ENCODE results near the gene RCAN2. TPM values are rescaled to one million over a fixed set of nuclear protein-coding genes. Genes with fewer than 3 reads are reported as not detected.

Gene RCAN2
- total RNA-seq, 1 donor from 2014 or later, result 0.07 TPM

DNA sequence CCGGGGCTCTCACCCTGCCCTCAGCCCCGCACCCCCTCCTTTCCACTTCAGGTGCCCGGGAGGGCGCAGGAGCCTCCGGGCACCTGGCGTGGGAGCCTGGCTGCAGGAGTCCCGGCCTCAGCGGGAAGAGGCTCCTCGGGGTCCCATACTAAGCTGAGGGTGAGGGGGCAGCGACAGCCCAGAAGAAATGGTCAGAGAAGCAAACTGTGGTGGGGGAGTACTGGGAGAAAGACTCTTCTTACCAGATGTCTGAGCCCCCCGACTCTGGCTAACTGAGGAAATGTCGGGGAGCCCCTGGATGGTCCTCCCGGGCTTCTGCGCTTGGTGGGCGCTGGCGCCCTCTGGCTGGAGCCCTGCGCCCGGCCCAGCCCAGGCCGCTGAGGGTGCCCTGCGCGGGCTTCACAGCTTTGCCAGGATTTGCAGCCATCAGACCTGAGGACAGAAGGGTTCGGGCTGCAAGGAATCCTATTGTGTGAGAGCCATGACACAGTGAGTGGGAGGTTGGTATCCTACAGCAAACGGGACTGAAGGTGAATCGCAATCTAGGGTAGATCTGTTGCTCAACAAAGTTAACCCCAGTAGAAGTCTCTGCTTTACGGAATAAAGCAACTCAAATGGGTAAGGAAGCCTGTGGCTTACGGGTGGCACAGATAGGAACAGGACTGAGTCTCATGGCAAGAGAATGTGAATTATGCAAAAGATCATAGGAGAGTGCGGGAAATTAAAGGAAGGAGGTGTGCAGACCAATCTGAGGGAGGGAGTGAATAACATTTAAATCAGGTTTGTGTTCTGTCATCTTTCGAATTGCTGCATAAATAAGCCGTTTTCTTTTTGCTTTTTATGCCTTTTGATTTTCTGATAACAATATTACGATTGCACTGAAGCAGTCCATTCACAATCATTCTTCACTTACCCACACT is 639 bp upstream of the RCAN2 start:
- no peak for DNase-seq (ENCODE audit: low read depth, low spot score)

- no peak for DNase-seq (ENCODE audit: low read depth, low spot score)
These were observed 636 bp downstream of the RCAN2 start for GRCh38 chr6:46490425-46491200.

GRCh38 chr6:46486181-46486580 is 5.1 kb downstream of the RCAN2 start:
- no peak for DNase-seq (ENCODE audit: low read depth, low spot score)

DNA sequence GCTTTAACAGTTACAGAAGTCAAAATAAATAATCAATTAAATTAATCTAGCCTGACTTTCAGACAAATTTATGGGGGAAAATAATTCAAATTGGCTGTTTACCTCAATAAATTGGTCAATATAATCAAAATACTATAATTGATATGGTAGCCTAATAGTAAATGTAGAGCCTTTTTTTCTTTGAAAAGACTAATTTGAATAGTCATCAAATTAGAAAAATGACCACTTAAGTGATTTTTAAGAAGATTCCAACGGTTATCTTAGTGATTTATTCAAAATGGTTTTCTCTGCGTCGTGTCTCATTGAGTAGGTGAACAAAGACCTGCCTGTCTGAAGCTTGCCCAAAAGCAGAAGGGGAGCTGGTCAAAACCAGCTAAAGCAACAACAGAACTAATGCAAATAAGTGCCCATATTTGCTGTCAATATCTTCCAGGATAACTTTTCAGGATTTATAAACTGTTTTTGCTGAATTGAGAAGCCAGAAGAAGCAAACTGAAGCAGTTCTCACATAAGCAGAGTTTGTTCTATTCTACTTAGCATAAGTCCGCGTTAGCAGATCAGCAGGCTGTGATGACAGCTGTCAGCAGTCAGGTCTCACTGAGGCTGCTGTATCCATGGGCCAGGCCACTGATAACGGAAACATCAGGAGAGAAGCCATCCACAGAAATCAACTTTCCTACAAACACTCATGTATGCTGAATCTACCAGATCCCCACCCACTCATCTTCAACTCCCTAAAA is 7.0 kb downstream of the RCAN2 start:
- DNase-seq (ENCODE audit: low read depth, low spot score), result no peak

DNA sequence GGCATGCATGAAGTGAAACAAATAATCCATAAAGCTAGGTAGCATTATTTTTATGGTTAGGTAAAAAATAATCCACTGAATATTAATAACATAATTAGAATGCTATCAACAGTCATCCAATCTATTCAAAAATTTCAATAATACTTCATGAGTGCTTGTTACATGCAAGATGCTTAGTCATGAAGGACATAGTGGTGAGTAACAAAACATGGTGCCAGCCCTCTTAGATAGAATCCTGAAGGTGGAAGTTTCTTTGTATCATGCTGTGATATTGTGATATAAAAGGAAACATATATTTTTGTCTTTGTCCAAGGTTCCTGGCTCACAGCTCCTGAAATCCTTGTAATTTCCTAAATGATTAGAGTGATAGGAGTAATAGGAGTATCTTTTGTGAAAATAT is 14.9 kb downstream of the RCAN2 start:
- no peak for DNase-seq (ENCODE audit: low read depth, low spot score)

DNA sequence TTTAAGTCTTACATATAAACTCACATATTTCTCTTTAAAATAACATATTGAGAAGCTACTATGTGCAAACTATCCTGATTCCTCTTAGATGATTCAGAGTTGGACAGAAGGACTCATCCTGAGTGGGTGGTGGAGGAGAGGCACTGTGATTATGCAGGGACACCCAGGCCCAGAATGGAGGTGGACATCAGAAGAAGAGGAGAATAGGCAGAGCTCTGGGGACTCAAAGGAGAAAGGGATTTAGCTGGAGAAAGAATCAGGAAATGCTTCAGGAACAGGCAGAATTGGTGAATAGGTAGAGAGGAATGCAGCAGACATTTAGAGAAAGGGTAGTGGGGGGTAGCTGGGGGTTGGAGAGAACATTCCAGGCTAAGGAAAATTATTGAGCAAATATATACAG is 17.4 kb downstream of the RCAN2 start:
- no peak for DNase-seq (ENCODE audit: low read depth, low spot score)

- no peak for DNase-seq (ENCODE audit: low read depth, low spot score)
These were observed 19.0 kb downstream of the RCAN2 start for GRCh38 chr6:46472243-46472642.

- DNase-seq (ENCODE audit: low read depth, low spot score), result no peak
These were observed 22.2 kb downstream of the RCAN2 start for GRCh38 chr6:46469021-46469420.

DNA sequence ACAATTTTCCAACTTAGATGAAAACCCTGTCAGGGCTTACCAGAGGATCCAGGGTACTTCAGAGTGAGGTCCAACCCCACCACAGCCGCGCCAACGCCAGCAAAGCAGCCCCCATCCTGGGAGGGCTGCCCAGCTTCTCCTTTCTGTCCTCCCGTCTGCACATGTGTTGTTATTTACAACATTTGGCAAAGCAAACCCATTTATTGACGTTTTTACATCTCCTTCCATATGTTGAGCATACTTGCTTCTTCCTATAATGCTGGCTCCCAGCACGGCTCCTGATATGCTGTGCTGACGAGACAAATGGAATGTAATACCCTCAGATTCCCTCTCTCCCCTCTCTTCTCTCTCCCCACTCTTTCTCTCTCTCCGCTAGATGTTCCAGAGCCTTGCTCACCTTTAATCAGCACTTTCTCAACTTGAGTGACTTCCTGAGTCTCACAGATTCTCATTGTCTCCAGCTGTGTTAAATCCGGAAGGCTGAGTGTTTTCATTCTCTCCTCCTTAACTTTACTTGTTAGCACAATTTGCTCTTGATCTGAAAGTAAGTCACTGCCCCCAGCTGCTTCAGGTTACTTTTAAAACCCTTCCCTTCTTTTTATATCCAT is 22.7 kb downstream of the RCAN2 start:
- DNase-seq (ENCODE audit: low read depth, low spot score), result no peak

- DNase-seq (ENCODE audit: low read depth, low spot score), result no peak
These were observed 24.7 kb downstream of the RCAN2 start for GRCh38 chr6:46466570-46466969.

- no peak for DNase-seq (ENCODE audit: low read depth, low spot score)
These were observed 25.7 kb downstream of the RCAN2 start for GRCh38 chr6:46465294-46466165.

DNA sequence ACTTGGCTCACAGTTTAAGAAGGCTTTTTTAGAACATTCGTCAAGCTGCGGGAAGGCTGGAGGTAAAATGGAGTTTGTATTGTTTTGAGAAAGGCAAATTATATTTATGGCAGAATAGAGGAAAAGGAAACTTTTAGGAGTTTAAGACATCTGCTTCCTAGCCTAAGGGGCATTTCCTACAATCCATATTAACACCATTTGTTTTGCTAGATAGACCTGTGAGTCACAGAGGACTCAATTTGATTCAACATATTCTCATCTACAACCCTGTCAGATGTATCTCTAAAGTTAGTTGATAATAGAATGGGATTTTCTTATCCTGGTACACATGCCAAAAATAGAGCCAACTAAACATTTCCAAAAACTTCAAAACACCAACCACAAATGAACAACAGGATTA is 35.0 kb downstream of the RCAN2 start:
- DNase-seq (ENCODE audit: low read depth, low spot score), result no peak

DNA sequence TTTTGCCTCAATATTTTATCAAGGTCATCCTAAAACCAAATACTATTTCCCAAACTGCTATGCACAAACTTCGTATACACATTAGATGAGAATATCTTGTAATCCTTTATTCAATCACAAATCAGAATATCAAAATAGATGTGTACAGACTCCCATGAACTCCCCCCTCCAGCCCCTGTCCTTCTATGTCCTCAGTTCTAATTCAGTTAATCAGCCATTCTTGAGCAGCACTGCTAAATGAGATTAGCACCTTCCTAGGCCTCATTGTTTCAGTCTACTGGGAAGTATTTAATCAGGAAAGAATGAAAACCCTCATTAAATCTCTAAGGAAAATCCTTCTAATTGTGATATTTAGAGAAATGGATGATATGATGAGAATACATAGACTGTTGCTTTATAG is 36.6 kb downstream of the RCAN2 start:
- no peak for DNase-seq (ENCODE audit: low read depth, low spot score)

- DNase-seq (ENCODE audit: low read depth, low spot score), result no peak
These were observed 37.4 kb downstream of the RCAN2 start for GRCh38 chr6:46453741-46454316.

DNA sequence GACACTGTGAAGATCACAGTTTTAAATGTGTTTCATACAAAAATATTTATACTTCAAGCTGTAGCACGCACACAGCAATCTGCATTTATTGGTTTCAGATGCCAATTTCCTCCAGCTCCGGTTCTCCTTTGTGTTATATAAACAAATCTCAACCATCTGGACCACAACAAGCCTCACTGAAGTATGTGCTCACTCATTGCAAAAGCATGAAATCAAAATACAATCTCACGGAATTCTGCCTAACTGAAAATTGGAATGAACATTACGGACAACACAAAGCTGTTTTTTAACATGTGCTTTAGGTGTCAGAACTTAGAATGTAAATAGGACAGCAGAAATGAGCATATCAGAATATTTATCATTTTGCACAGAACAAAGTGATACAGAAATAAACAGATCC is 38.0 kb downstream of the RCAN2 start:
- no peak for DNase-seq (ENCODE audit: low read depth, low spot score)

DNA sequence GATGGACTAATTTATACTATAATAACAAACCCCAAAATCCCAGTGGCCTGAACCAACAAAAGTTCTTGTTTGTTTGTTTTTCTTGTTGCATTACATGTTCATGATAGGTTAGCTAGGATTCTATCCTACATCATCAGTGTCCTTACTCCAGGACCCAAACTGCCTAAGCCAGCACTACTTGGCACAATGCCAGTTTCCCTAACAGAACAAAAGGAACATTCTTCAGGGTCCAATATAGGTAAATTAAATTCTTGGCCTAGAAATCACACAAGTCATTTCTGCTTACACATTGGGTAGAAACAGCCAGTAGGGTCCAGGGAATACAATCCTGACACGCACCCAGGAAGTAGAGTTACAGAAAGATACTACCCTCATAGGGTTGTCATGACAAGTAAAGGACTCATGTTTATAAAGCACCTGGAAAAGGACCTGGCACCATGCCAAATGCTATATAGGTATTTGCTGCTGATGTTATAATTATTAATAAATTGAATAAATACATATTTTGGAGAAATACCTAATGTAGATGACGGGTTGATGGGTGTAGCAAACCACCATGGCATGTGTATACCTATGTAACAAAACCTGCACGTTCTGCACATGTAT is 38.8 kb downstream of the RCAN2 start:
- DNase-seq (ENCODE audit: low read depth, low spot score), result no peak

GRCh38 chr6:46451343-46451742 is 39.9 kb downstream of the RCAN2 start:
- no peak for DNase-seq (ENCODE audit: low read depth, low spot score)

DNA sequence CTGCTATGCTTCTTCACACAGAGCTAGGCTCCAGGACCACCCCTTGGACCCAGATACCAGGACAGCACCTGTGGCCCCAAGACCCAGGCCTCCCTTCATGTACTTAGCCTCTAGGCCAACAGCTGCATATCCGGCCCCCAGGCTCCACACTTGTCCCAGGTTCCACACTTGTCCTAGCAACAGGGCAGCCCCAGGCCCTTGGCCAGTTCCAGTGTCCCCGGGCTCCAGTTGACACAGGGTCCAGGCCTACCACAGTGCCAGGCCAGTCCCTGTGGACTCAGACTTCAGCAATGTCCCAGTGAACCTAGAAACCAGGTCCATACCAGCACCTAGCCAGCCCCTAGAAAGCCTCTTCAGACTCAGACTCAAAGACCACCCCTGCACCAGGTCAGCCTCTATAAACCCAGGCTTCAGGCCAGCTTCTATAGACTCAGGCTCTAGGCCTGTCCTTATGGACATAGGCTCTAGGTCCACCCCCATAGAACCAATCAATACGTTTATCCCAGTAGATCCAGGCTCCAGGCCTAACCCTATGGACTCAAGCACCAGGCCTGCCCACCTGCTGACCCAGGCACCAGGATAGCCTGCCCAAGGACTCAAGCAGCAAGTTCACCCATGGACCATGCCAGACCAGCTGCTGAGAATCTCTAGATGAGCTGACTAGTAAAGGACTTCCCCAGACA is 46.3 kb downstream of the RCAN2 start:
- no peak for DNase-seq (ENCODE audit: low read depth, low spot score)

GRCh38 chr6:46443623-46444022 is 47.6 kb downstream of the RCAN2 start:
- DNase-seq (ENCODE audit: low read depth, low spot score), result no peak
